SK-N-DZ (cell line): ENCODE results near the gene CAMTA1.
"Not testable (repeated sequence)": the region's sequence is repeated elsewhere in the genome, so short reads cannot be mapped to it uniquely, and the experiment has no call there.

Experiments
- DNase-seq: peaks from one replicate; pipeline ENCODE4 v3.0.0-alpha.2; 2015; ENCODE audit warnings: low spot score

The CAMTA1 gene

DNA sequence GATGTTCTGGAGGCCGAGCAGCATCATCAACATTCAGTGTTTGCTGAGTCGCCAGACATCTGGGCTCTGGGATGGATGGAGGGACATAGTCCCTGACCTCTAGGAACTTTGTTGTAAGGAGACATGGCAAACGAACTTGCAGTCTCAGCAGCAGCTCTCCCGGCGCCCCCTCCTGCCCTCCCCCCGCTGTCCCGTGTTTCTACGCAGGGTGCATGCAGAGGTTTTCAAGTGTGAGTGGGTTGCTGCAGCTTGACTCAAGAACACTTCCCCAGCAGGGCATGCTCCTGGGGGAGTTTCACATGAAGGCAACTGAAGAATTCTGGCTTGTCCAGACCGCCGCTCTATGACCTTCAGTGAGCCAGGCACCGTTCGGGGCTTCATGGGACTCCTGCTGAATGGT, 121.9 kb downstream of the CAMTA1 start:
- no peak for DNase-seq

DNA sequence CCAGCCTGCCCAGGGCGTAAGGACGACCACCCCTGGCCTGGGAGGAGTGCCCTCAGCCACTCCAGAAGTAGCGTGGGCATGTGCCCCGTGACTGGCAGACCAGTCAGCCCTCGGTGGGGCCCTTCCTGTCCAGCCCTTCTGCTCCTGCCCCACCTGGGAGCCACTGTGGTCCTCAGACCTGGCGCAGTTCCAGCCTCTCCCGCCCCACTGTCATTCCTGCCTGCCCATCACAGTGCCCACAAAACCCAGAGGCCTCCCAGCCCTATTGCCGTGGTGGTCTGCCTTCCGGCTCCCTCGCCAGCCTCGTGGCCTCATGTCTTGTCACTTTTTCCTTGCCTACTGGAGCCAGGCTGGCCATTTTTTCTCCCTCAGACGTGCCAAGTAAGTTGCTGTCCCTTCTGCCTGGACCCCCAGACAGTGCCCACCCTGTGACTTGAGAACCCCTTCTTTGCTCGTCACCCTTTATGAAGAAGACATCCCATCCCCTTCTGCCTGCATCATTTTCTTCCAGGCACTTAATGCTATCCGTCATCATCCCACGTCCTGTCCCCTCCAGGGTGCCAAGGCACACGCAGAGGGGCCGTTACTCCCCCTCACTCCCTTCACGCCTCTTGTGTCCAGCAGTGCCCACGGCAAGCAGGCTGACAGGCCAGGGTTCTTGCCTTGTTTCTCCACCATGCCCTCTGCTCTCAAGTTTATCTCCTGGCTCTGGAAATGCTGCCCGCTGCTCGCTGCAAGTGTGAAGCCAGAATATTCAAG, 122.6 kb downstream of the CAMTA1 start:
- no peak for DNase-seq

DNA sequence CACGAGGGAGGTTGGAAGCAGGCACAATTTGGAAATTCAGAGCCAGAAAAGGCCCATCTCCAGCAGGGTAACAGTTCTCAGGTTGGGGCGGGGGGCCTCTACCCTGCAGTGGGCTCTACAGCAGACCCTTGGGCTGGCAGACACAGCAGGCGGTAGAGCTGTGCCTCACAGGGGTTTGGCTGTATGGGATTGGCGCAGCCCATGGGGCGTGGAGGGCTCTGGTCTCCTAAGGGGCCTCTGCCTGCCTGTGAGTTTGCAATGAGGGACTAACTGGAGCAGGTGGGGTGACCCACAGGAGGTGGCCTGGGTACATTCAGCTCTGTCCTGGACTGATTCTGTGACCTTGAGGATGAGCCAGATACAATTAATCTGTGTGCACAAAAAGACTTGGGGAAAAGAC, 124.1 kb downstream of the CAMTA1 start:
- DNase-seq = no peak

DNA sequence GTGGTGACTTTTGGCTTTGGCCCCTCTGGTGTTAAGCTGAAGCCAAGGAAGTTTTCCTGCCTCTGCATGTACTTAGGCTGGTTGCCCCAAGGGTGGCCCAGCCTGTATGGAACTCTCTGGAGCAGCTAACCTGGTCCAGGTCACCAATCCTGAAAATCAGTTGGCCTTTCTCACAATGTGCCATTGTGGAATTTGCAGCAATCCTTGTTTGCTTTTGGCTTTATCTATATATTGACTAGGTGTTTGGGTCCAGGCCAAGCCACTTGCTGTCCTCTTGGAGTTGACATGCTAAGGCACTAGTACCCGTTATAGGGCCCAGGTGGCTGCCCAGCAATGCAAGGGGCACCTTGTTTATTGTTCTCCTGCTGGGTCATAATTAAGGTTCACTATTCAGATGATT, 124.6 kb downstream of the CAMTA1 start:
- DNase-seq = no peak

DNA sequence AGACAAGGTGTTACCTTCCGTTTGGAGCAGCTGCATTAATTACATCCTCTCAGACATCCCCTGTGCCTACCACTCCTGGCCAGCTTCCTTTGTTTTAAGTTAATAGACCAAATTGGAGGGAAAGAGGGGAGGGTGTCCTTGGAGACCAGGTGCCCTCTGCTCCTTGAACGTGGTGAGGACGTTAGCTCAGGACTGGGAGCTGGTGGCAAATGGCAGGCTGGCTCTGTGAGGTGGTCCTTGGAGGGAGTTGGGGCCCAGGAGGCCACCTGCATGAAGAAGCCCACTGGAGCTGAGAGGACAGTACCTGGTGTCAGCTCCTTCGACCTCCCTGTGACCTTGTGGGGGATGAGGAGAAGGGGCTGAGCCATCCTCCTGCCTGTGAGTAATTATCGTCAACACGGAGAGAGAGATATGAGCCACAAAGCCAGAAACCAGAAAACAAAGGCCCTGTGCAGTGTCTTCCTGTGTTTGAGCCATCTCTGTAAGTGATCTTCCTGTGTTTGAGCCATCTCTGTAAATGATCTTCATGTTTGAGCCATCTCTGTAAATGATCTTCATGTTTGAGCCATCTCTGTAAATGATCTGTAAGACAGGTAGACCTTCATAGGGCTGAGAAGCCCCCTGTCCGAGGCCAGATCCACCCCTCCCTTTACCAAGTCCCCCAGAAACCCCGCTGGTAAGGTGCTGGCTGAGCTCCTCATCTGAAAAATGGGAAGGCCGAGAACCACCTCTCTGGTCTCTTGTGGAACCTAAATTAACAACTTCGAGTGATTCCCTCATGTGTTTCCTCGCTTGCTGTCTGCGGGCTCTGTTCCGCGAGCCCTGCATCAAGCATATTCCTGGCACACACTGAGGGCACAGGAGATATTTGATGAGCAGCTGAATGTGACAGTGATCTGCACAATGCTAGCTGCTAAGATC, 126.0 kb downstream of the CAMTA1 start:
- DNase-seq = no peak

DNA sequence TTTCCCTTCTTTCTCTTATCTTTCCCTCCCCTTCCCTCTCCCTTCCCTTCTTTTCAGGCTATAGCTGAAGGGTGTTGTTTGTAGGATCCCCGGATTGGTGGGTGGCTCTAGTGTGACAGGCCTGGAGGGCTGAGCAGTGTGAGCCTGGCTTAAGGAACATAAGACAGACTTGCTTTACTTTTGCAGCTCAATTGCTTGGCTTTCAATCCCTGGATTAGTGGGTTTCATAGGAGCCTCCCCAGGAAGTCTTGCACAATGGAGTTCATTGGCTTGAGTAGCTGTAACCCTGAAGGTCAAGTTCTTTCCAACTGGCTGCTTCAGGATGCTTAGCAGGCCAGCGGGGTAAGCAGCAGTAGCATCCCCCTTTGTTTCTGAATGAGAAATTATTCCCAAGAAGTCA, 126.7 kb downstream of the CAMTA1 start:
- no peak for DNase-seq

DNA sequence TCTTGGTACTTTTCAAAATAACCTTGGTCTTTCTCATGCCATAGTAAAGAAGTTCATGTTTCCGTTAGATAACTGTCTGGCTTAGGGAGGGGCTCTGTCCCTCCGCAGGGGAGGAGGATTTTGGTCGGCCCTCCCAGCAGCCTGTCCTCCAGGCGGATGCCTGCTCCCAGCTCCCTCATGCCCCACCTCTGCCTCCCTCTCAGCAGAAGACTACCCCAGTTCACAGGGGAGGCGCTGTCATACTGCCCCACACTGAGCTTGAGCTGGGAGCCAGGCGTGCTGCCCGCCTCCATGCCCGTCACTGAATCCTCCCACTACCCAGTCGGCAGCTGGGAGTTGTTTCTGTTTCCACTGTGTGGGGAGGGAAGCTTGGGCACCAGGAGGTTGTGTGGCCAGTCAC, 127.3 kb downstream of the CAMTA1 start:
- no peak for DNase-seq

DNA sequence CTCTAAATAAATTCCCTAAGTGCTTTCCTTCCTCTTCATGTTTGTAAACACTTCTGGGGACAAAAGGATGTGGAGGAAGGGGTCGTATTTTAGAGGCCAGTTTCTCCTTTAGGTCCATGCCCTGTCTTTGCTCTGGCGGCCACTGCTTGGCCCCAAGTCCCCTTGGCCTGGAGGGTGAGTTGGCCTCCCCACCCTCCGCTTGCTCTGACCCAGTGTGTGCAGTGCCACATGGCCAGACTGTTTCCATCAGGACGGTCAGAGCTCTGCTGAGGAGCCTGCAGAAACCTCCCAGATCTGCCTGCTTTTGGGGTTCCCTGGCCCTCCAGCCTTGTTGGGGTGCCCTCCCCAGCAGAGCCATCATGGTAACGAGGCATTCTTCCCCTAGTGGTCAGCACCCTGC, 127.8 kb downstream of the CAMTA1 start:
- DNase-seq = no peak

DNA sequence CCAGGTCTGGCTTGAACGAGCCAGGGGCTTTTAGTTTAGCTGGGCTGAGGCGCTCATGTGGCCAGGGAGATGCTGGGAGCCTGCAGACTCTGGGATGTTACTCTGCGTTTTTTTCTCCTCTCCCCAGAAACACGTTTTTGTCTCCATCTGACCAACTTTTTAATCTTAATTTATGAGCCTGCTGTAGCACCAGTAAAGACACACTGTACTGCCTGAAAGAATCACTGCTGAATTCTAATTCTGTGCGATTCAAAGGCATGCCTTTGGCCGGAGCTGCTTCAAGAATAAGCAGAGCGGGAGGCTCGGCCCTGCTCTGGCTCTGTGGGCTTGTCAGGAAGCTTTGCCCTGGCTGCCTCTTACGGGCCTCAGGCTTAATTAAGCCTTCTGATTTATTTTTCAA, 129.5 kb downstream of the CAMTA1 start:
- no peak for DNase-seq

DNA sequence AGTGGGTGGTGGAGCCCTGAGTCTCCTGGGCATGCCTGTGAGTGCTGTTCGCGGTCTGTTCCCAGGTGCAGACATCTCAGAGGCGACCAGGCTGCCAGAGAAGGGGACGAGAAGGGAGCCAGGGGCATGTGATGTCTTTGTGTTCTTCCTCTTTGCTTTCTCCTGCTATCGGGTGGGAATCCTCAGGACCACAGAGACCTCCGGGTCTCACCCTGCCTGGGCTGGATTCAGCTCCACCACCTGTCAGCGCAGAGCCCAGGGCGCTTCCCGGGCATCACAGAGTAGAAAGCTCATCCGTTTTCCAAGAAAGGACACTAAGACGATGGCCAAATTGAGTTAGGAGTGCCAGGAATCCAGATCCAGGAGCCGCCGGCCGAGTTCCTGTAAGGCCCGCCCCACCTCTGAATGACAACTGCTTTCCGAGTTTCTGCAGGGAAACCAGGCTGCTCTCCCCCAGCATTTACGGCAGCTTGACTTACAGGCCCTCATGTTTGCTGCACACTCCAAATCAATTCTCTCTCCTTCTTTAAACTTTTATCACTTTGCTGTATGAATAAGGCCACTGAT, 130.8 kb downstream of the CAMTA1 start:
- DNase-seq = peak; percentile 18

DNA sequence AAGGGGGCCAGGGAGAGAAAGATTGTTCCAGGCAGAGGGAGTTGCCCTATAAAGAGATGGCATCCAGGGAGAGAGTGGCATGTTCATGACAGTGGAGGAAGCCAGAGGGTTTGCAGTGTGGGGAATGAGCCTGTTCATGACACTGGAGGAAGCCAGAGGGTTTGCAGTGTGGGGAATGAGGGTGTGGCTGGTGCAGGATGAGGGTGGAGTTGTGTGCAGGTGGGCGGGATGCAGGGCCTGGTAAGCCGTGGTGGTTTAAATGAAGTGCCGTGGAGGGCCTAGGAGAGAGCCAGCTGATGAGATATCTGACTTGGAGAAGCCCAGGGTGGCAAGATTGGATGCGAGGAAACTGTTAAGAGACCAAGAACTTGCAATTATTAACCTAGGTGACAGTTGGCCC, 131.8 kb downstream of the CAMTA1 start:
- no peak for DNase-seq

DNA sequence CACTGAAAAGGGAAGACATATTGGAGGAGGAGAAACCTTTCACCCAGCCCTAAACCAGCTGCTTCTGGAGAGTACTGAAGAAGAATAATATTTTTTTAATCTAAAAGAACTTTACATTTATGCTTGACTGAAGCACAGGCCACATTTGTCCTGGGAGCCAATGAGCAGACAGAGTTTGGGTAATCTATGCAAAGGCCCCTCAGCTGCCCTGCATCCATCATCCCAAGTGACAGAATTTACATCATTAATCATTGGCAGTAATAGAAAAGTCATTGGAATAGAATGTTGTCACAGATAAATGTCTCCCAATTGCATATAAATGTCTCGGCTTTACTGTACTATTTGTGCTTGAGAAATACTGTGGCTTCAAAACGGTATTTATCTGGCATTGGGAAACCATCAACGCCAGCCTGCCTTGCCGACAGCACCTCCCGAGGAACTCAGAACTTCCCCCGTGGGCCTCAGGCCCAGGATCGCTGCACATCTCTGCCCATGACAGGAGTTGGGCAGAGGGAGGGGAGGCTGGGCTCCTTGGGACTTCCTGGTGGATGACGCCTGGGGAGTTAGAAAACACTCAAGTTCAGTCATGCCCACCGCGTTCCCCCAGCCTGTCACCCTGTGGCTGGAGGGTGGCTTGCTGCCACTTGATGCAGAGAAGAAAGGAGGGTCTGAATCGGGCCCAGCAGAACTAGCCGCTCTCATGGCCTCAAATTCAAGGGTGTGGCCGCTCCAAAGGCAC, 133.1 kb downstream of the CAMTA1 start:
- no peak for DNase-seq

DNA sequence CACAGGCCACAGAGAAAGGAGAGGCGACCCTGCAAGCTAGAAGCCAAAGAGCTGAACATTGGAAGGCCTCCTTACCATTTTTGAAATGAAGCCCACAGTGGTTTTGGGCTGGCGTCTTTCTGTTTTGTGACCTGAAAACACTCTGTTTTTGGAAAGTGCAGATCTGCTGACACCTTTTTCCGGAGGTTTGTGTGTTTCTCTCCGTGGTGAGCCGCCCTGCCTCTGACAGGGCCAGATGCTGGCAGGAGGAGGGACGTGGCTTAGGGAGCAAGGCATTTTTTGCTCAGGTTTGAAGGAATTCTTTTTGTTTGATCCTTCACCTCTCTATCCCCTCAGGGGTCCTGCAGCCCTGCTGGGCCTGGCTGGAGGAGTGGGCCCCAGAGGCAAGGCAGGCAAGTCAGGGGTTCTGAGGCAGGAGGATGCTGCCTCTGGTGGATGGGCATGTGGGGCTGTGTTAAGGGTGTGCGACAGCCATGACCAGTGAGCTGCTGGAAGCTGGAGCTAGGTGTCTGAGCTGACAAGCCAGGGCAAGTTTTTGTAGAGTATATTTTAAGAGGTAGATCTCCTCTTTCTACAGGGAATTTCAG, 133.8 kb downstream of the CAMTA1 start:
- no peak for DNase-seq

DNA sequence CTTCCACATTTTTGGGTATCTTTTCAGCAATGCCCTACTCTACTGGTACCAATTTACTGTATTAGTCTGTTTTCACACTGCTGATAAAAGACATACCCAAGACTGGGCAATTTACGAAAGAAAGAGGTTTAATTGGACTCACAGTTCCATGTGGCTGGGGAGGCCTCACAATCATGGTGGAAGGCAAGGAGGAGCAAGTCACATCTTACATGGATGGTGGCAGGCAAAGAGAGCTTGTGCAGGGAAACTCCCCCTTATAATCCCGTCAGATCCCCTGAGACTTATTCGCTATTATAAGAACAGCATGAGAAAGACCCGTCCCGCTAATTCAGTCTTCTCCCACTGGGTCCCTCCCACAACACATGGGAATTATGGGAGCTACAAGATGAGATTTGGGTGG, 136.3 kb downstream of the CAMTA1 start:
- DNase-seq = not testable (repeated sequence)

DNA sequence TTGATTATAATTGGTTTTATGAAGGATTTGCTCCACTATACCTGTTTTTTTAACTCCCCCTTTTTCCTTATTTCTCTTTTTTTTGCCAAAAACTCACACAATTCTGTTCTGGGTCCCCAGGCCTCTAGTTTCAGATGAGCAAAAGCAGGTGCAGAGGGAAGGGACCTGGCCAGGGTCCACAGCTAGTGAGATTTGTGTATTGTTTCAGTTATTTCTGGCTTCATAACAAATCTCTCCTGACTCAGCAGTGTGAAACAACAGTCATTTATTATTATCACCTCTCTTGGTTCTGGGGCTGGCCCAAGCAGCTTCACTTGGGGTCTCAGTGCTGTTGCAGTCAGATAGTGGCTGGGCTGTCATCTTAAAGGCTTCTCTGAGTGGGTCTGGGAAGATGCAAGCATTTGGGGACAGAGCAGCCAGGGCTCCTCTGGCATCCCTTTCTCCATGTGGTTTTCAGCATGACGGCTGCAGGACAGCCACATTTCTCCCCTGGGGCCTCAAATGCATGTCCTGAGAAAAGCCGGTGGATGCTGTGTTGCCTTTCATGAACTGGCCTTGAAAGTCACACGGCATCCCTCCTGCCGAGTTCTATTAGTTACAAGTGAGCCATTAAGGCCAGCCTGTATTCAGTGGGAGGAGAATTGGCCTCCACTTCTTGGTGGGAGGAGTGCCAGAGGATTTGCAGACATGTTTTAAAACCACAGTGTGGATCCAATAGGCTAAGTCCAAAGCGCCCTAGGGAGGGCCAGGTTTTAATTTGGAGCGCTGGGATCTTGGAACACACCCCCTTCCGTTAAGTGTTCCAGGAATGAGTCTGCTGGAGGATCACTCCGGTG, 137.1 kb downstream of the CAMTA1 start:
- DNase-seq = peak; percentile 25

DNA sequence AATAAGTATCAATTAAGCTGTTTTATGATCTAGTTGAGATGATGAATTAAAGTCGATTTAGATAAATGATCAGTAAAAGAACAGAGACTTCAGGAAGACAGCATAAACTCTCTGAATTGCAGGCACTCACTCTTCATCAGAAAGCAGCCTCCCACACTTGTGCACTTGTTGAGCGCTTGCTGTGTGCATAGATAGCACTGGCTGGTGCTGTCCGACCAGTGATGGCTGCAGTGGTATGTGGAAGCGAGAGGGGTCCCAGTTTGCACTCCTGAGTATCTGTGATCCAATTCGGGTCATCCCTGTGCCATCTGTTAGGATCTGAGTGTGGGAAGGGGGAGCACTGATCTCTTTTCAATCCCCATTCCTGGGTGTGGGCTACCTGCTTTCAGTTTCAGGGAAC, 137.8 kb downstream of the CAMTA1 start:
- DNase-seq = no peak

DNA sequence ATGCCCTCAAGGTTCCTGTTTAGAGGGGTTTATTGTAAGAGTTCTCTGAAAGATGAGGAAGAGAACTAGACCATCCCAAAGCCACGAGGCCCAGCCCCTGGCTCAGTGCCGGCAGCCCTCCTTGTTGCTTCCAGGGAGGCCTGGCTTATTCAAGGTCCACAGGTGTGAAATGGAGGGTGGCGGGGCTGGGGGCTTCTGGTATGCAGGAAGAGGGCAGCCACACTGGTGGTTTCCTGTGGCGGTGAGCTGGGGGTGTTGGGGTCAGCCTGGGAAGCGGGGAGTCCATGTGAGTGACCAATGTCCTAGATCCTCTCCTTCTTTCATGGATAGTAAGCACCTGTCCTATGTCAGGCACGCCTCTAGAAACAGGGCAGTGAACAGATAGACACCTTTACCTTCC, 138.2 kb downstream of the CAMTA1 start:
- no peak for DNase-seq

DNA sequence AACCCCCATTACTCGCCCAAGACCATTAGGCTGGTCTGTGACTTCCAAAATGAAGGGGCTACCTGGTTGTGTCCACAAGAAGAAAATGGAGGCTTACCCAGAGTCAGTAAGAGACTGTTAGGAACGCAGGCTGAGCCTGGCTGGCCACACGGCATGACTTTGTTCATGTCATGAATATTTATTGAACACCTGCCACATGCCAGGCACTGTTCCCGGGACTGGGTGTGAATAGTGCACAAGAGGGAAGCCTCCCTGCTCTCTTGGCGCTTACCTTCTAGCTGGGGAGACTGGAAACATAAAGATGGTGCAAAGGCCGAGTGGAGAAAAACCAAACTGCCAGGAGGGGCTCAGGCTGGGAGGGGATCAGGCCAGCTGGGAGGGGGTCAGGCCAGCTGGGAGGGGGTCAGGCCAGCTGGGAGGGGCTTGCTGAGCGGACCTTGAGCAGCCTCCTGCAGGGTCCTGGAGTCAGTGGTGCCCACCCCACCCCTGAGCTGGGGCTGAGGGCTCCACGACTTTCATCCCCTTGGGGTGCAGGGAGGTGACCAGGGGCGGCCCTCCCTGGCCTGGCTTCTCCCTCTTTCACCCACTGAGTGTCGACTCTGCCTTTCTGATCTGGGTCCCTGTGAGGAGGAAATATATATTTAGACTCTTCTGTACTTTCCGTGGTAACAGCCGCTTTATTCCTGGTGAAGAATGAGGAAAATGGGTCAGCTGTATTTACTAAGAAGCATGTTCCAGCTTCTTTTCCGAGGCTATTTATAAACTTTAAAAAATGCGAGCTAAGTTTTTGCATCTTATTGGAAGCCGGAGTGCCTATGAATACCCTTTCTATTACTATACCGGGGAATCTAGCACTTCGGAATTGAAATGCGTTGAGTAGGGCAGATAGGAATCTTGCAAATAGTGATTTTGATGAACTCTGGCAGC, 139.0 kb downstream of the CAMTA1 start:
- no peak for DNase-seq

DNA sequence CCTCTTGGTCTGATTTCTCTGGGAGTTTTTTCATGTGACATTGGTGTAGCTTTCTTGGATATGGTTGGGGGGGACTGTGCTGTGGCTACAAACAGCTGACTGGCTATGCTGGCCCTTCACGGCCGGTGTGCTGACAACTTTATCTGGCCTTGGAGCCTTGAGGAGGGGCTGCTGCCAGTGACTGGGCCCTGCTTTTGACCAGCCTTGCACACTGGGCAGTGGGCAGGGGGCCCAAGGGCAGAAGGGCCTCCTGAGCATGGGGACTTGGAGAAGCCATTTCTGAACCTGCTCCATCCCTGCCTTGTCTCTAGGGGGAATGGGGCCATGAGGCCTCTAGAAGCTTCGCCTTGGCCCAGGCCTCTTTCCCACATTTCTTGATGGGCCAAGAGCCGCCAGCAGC, 139.6 kb downstream of the CAMTA1 start:
- no peak for DNase-seq
